Muscle of leg (tissue), 11 donors: ENCODE data around the gene MCC. TPM values are rescaled to one million over a fixed set of nuclear protein-coding genes. Genes with fewer than 3 reads are reported as not detected.
A peak's percentile ranks its signal among the peaks of the same experiment; 100 is the strongest.

Experiments
- DNase-seq: peaks from one replicate; pipeline ENCODE4 v3.0.0; 2013
- H3K27ac ChIP-seq: one replicate; pipeline ENCODE4 v1.5.1; 2013; ENCODE audit warnings: mild to moderate bottlenecking, low read length, control low read depth
- H3K27me3 ChIP-seq: one replicate; pipeline ENCODE4 v1.6.1; 2013; ENCODE audit warnings: low read length; ENCODE audit not compliant: control insufficient read depth, insufficient read depth
- H3K36me3 ChIP-seq: one replicate; pipeline ENCODE4 v1.6.1; 2013; ENCODE audit warnings: low read length; ENCODE audit not compliant: control insufficient read depth, insufficient read depth
- H3K4me1 ChIP-seq: one replicate; pipeline ENCODE4 v1.6.1; 2013; ENCODE audit warnings: low read length; ENCODE audit not compliant: control insufficient read depth, insufficient read depth
- H3K4me3 ChIP-seq: one replicate; pipeline ENCODE4 v1.5.1; 2013; ENCODE audit warnings: low read length, control low read depth
- H3K9me3 ChIP-seq: replicated peaks from 2 replicates; pipeline ENCODE4 v1.6.1; 2013; ENCODE audit warnings: low read depth, low read length; ENCODE audit not compliant: control insufficient read depth
- WGBS: methylation state at CpG from one replicate; pipeline ENCODE4 v1.1.5; 2013; ENCODE audit warnings: missing lambda C conversion rate; ENCODE audit not compliant: insufficient coverage; 5-methylcytosine and 5-hydroxymethylcytosine counted together
- polyA plus RNA-seq, 8 donors: library from polyadenylated mRNA; unstranded; fragments of 120-200 nt; gene quantifications; one replicate each; pipeline versions ENCODE4 v1.2.1 to v1.2.3, GENCODE V29; 2013; ENCODE audit warnings: inconsistent platforms in 1 of 8, low replicate concordance in 1 of 8; ENCODE audit not compliant: insufficient read length in 8 of 8, insufficient read depth in 1 of 8
- total RNA-seq: library from RNA; stranded (reverse); fragments of 120-200 nt; gene quantifications from one replicate; pipeline ENCODE4 v1.2.4, GENCODE V29; 2013

The MCC gene
- total and polyA plus RNA-seq, 9 donors: 12.1 to 19.6 (median 17.0) TPM

- peak; percentile 64 for DNase-seq
- H3K4me1 ChIP-seq: peaks cover 7% of the 10 kb centered on the region
- peak overlapping the region; percentile 22 for H3K27ac ChIP-seq
- no peaks in the 10 kb centered on the region for H3K9me3 ChIP-seq
- WGBS: 79% methylated on average over 2 of the region's 2 CpGs
- no peaks in the 10 kb centered on the region for H3K27me3 ChIP-seq
- no peak overlapping the region for H3K4me3 ChIP-seq
- no peaks in the 10 kb centered on the region for H3K36me3 ChIP-seq
Measured at GRCh38 chr5:113128641-113129330, 359.5 kb downstream of the MCC start.

- no peaks in the 10 kb centered on the region for H3K36me3 ChIP-seq
- H3K4me1 ChIP-seq: peaks cover 11% of the 10 kb centered on the region
- no peak overlapping the region for H3K4me3 ChIP-seq
- WGBS: no CpG with 5 or more reads among the region's 1 CpG
- H3K9me3 ChIP-seq: no peaks in the 10 kb centered on the region
- no peak for DNase-seq
- H3K27me3 ChIP-seq: no peaks in the 10 kb centered on the region
- H3K27ac ChIP-seq: no peak overlapping the region
Measured at GRCh38 chr5:113128082-113128481, 360.2 kb downstream of the MCC start.

DNA sequence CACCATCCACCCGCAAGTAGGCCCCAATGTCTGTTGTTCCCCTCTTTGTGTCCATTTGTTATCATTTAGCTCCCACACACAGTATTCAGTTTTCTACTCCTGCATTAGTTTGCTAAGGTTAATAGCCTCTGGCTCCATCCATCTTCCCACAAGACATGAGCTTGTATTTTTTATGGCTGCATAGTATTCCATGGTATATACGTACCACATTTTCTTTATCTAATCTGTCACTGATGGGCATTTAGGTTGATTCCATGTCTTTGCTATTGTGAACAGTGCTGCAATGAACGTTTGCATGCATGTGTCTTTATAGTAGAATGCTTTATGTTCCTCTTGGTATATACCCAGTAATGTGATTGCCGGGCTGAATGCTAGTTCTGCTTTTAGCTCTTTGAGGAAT is 361.2 kb downstream of the MCC start:
- Histone ChIP-seq H3K4me1 (peaks cover 17% of the 10 kb centered on the region), H3K9me3 (no peaks in the 10 kb centered on the region), H3K27ac (no peak overlapping the region), H3K27me3 (no peaks in the 10 kb centered on the region), H3K4me3 (no peak overlapping the region), H3K36me3 (no peaks in the 10 kb centered on the region)
- DNase-seq: no peak
- WGBS: 100% methylated on average over 1 of the region's 4 CpGs

DNA sequence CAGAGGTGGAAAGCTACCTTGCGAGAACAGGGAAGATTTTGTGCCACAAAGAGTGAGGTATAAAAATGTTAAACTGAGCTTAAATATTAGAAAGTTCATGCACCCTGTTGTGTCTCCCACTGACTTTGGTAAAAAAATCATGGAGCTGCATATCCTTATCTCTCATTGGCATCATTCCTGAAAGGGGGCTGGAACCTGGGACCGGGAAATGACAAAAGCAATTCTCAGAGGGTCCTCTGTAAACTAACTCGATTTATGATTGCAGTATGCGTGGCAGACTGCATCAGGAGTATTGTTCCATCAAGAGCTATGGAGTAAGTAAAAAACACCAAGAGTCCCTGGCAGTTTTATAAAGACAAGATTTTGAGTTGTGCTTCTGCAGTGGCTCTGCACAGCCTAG is 362.9 kb downstream of the MCC start:
- 44% methylated on average over 4 of the region's 4 CpGs for WGBS

GRCh38 chr5:113124914-113125313 is 363.3 kb downstream of the MCC start:
- Histone ChIP-seq H3K9me3 (no peaks in the 10 kb centered on the region), H3K4me3 (no peak overlapping the region), H3K4me1 (peaks cover 17% of the 10 kb centered on the region), H3K27me3 (no peaks in the 10 kb centered on the region), H3K36me3 (no peaks in the 10 kb centered on the region), H3K27ac (no peak overlapping the region)
- 57% methylated on average over 4 of the region's 4 CpGs for WGBS
- DNase-seq: peak; percentile 48

More for the DNA sequence above, 362.9 kb downstream of the MCC start:
- Histone ChIP-seq H3K36me3 (no peaks in the 10 kb centered on the region), H3K9me3 (no peaks in the 10 kb centered on the region), H3K4me1 (peaks cover 17% of the 10 kb centered on the region), H3K27me3 (no peaks in the 10 kb centered on the region), H3K27ac (no peak overlapping the region), H3K4me3 (no peak overlapping the region)
- DNase-seq: peak; percentile 38

DNA sequence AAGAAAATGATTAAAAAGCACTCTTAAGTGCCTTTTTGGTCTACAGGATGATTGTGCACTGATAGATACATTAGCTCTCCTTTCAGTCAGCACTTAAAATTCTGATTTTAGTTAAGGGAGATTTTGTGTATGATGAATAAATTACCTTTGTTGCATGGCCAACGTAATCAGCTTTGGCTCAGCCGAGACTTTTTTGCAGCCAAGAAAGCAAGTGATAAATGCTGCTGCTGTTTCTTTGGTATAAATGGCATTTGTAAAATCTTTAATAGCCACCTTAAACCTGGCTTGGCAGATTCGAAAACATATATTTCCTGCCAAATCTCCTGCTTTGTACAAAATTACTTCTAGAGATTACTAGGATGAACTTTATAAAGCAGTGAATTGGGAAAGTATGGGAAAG is 364.0 kb downstream of the MCC start:
- Histone ChIP-seq H3K4me3 (no peak overlapping the region), H3K27ac (no peak overlapping the region), H3K4me1 (peaks cover 23% of the 10 kb centered on the region), H3K36me3 (no peaks in the 10 kb centered on the region), H3K9me3 (no peaks in the 10 kb centered on the region), H3K27me3 (no peaks in the 10 kb centered on the region)
- WGBS: no CpG with 5 or more reads among the region's 3 CpGs
- DNase-seq: peak; percentile 28

GRCh38 chr5:113123618-113124017 is 364.6 kb downstream of the MCC start:
- peaks cover 29% of the 10 kb centered on the region for H3K4me1 ChIP-seq
- H3K27ac ChIP-seq: no peak overlapping the region
- no CpG with 5 or more reads among the region's 4 CpGs for WGBS

DNA sequence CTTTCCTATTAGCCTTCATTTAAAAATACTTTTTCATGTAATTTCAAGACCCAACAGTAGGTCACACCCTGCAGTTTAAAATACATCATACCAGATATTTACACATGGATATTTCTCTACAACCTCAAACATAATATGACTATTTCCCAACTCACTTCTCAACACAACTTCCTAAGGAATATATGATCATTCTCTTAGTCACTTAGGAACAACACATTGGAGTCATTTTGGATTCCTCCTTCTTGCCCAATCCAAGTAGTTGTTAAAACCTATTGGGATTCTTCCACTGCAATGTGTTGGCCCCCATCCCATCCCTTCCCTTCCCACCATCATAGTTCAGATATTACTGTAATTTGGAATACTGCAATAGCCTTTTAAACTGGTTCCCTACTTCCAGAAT is 366.2 kb downstream of the MCC start:
- DNase-seq: peak; percentile 90
- Histone ChIP-seq H3K4me3 (no peak overlapping the region), H3K4me1 (peaks cover 39% of the 10 kb centered on the region), H3K36me3 (no peaks in the 10 kb centered on the region), H3K27me3 (no peaks in the 10 kb centered on the region), H3K27ac (peak overlapping the region; percentile 69), H3K9me3 (no peaks in the 10 kb centered on the region)

More at GRCh38 chr5:113123618-113124017, 364.6 kb downstream of the MCC start:
- Histone ChIP-seq H3K27me3 (no peaks in the 10 kb centered on the region), H3K9me3 (no peaks in the 10 kb centered on the region), H3K4me3 (no peak overlapping the region), H3K36me3 (no peaks in the 10 kb centered on the region)
- no peak for DNase-seq

DNA sequence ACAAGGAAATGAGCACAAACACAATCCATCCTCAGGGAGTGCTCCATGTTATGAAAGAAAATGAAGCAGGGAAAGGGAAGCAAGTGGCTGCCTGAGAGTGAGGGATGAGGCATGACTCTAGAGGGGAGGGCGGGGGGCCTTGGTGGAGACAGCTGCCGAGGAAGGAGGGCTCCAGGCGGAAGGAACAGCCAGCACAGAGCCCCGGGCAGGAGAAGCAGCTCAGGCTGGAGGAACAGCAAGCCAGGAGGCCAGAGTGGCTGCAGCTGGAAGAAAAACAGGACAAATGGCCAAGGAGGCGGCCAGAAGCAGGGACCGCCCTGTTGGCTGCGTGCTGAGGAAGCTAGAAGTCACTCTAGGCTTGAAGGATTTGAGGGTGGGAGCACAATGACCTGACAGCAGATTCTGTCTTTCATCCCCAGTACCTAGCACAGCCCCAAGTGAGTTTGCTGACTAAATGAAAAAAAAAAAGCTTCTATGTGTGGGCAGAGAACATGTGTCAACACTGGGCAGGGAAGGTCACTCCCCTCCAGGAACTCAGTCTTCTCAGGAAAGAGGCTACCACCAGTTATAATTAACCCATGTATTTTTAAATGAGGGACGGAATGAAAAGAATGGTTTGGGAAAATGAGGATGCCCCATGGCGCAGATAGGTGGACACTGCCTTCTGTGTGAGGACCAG is 368.9 kb downstream of the MCC start:
- peak; percentile 96 for DNase-seq
- H3K4me3 ChIP-seq: no peak overlapping the region
- H3K36me3 ChIP-seq: no peaks in the 10 kb centered on the region
- no peaks in the 10 kb centered on the region for H3K9me3 ChIP-seq
- peaks cover 34% of the 10 kb centered on the region for H3K4me1 ChIP-seq
- H3K27ac ChIP-seq: peak overlapping the region; percentile 77
- WGBS: 6% methylated on average over 7 of the region's 9 CpGs
- H3K27me3 ChIP-seq: no peaks in the 10 kb centered on the region

- peaks cover 34% of the 10 kb centered on the region for H3K4me1 ChIP-seq
- no peak for DNase-seq
- peak overlapping the region; percentile 77 for H3K27ac ChIP-seq
- H3K4me3 ChIP-seq: no peak overlapping the region
- no peaks in the 10 kb centered on the region for H3K9me3 ChIP-seq
- no peaks in the 10 kb centered on the region for H3K27me3 ChIP-seq
- no peaks in the 10 kb centered on the region for H3K36me3 ChIP-seq
- WGBS: 35% methylated on average over 5 of the region's 7 CpGs
Measured at GRCh38 chr5:113118765-113119164, 369.5 kb downstream of the MCC start.
